ENCODE measurements around the gene MAML1. TPM values are rescaled to one million over a fixed set of nuclear protein-coding genes. Genes with fewer than 3 reads are reported as not detected.
"Not testable (repeated sequence)": the region's sequence is repeated elsewhere in the genome, so short reads cannot be mapped to it uniquely, and the experiment has no call there.

Gene MAML1
- total RNA-seq, 4 donors from 2014 or later: 27.0 to 38.1 (median 31.9) TPM

- Histone ChIP-seq H3K27me3 (no peaks in the 10 kb centered on the region), H3K36me3 (peaks cover 2 to 21% (median 7%) of the 10 kb centered on the region in 3 donors), H3K4me3 (peak overlapping the region; percentile 59 to 95 (median 82)), H3K27ac (peak overlapping the region; percentile 92 to 99 (median 95)), H3K4me1 (peaks cover 4 to 62% (median 28%) of the 10 kb centered on the region in 4 donors), H3K9me3 (no peaks in the 10 kb centered on the region)
- TF ChIP-seq CTCF (IDR thresholded peaks at IDR 0.05) (no peak), EP300 (IDR thresholded peaks at IDR 0.05) (no peak), POLR2A (IDR thresholded peaks at IDR 0.05) (no peak)
- 0% methylated on average over 2 of the region's 2 CpGs for WGBS, 2 donors
- DNase-seq (ENCODE audit: low spot score in 2 of 2): no peak
Observed at GRCh38 chr5:179733772-179734126, 1.1 kb downstream of the MAML1 start.

DNA sequence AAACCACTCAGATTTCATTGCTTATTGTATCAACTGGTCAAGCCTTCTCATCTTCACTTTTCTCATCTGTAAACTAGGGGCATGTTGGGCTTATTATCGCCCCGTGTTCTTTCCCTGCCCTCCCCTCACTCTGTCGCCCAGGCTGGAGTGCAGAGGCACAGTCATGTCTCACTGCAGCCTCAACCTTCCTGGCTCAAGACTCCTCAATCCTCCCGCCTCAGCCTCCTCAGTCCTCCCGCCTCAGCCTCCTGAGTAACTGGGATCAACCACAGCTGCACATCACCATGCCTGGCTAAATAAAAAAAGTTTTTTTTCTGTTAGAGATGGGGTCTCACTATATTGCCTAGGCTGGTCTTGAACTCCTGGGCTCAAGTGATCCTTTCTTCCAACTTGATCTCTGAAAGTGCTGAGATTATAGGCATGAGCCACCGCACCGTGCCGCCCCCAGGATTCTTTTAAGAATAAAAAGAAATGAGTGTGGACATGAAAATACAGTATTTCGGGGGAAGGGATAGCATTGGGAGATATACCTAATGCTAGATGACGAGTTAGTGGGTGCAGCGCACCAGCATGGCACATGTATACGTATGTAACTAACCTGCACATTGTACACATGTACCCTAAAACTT lies 2.0 kb downstream of the MAML1 start:
- Histone ChIP-seq H3K9me3 (no peaks in the 10 kb centered on the region), H3K36me3 (peaks cover 0 to 12% (median 1%) of the 10 kb centered on the region in 3 donors), H3K4me3 (peak overlapping the region in 3 of 4 donors; percentile 59 to 92 (median 72)), H3K27me3 (no peaks in the 10 kb centered on the region), H3K27ac (peak overlapping the region in 2 of 4 donors; percentile 92 to 99), H3K4me1 (peaks cover 4 to 63% (median 28%) of the 10 kb centered on the region in 4 donors)
- no peak for TF ChIP-seq EP300 (IDR thresholded peaks at IDR 0.05)
- no peak for TF ChIP-seq POLR2A (IDR thresholded peaks at IDR 0.05)
- TF ChIP-seq CTCF (IDR thresholded peaks at IDR 0.05): no peak
- no peak for DNase-seq (ENCODE audit: low spot score in 2 of 2)
- WGBS, 2 donors: 65 to 71% methylated on average over 12 of the region's 12 CpGs

GRCh38 chr5:179738742-179739141 lies 6.1 kb downstream of the MAML1 start:
- no peak for TF ChIP-seq CTCF (IDR thresholded peaks at IDR 0.05)
- no peak for TF ChIP-seq POLR2A (IDR thresholded peaks at IDR 0.05)
- no peak for TF ChIP-seq EP300 (IDR thresholded peaks at IDR 0.05)
- Histone ChIP-seq H3K9me3 (no peaks in the 10 kb centered on the region), H3K36me3 (peaks cover 0 to 5% (median 0%) of the 10 kb centered on the region in 3 donors), H3K4me1 (peaks cover 4 to 59% (median 21%) of the 10 kb centered on the region in 4 donors), H3K4me3 (no peak overlapping the region), H3K27ac (no peak overlapping the region), H3K27me3 (no peaks in the 10 kb centered on the region)
- no peak for DNase-seq (ENCODE audit: low spot score in 2 of 2)
- 91 to 92% methylated on average over 4 of the region's 4 CpGs for WGBS, 2 donors

DNA sequence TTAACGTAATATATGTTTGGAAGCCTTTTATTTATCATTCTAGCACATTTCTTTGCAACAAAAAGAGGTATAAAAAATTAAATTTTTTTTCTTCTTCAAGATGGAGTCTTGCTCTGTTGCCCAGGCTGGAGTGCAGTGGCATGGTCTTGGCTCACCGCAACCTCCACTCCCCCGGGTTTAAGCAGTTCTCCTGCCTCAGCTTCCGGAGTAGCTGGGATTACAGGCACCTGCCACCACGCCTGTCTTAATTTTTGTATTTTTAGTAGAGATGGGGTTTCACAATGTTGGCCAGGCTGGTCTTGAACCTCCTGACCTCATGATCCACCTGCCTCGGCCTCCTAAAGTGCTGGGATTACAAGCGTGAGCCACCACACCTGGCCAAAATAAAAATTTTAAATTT lies 11.5 kb downstream of the MAML1 start:
- H3K4me1 ChIP-seq: peaks cover 0 to 13% (median 0%) of the 10 kb centered on the region in 4 donors
- H3K36me3 ChIP-seq; H3K27me3 ChIP-seq; H3K9me3 ChIP-seq; DNase-seq (ENCODE audit: low spot score in 2 of 2); H3K4me3 ChIP-seq; H3K27ac ChIP-seq: not testable (repeated sequence)
- 89 to 92% methylated on average over 7 of the region's 7 CpGs for WGBS, 2 donors

GRCh38 chr5:179746872-179747271 lies 14.2 kb downstream of the MAML1 start:
- TF ChIP-seq EP300 (IDR thresholded peaks at IDR 0.05): no peak
- TF ChIP-seq POLR2A (IDR thresholded peaks at IDR 0.05): no peak
- H3K4me1 ChIP-seq: peaks cover 0 to 13% (median 2%) of the 10 kb centered on the region in 4 donors
- H3K27me3 ChIP-seq: no peaks in the 10 kb centered on the region
- H3K4me3 ChIP-seq: no peak overlapping the region
- 95 to 99% methylated on average over 2 of the region's 2 CpGs for whole genome bisulfite sequencing, 2 donors
- DNase-seq (ENCODE audit: low spot score in 2 of 2): no peak
- peaks cover 0 to 5% (median 0%) of the 10 kb centered on the region in 3 donors for H3K36me3 ChIP-seq
- no peaks in the 10 kb centered on the region for H3K9me3 ChIP-seq
- H3K27ac ChIP-seq: no peak overlapping the region

GRCh38 chr5:179747811-179748210 lies 15.2 kb downstream of the MAML1 start:
- no peak for DNase-seq (ENCODE audit: low spot score in 2 of 2)
- Histone ChIP-seq H3K4me3 (no peak overlapping the region), H3K27me3 (no peaks in the 10 kb centered on the region), H3K4me1 (peaks cover 0 to 9% (median 2%) of the 10 kb centered on the region in 4 donors), H3K9me3 (no peaks in the 10 kb centered on the region), H3K36me3 (peaks cover 0 to 5% (median 0%) of the 10 kb centered on the region in 3 donors), H3K27ac (no peak overlapping the region)
- TF ChIP-seq EP300 (IDR thresholded peaks at IDR 0.05): no peak
- 90 to 91% methylated on average over 3 of the region's 3 CpGs for WGBS, 2 donors
